ENCODE results near the gene EPHB1. TPM values are rescaled to one million over a fixed set of nuclear protein-coding genes. Genes with fewer than 3 reads are reported as not detected.

Gene EPHB1
- total RNA-seq, 1 experiment from 2014 or later: 0.86 TPM

- Histone ChIP-seq H2AFZ (ENCODE audit: low read depth, low read length, poor library complexity, severe bottlenecking) (no peak overlapping the region), H3K9ac (ENCODE audit: low read length) (no peak overlapping the region), H3K4me2 (ENCODE audit: low read length) (no peak overlapping the region), H3K4me3 (replicated peaks in 1 of 2; ENCODE audit: low read depth in 1 of 2, low read length in 2 of 2) (no peak overlapping the region), H3K36me3 (ENCODE audit: control insufficient read depth in 1 of 2, insufficient read depth in 2 of 2, low read length in 2 of 2) (no peaks in the 10 kb centered on the region), H3K27me3 (ENCODE audit: insufficient read depth, low read length) (peaks cover 14% of the 10 kb centered on the region; the same call in 1 of the 2 replicates), H3K4me1 (ENCODE audit: control insufficient read depth in 1 of 2, insufficient read depth in 2 of 2, low read length in 2 of 2) (no peaks in the 10 kb centered on the region), H3K9me3 (ENCODE audit: control insufficient read depth in 1 of 2, insufficient read depth in 1 of 2, low read depth in 1 of 2, low read length in 2 of 2) (no peaks in the 10 kb centered on the region), H3K9me2 (ENCODE audit: insufficient read depth) (no peaks in the 10 kb centered on the region), H4K20me1 (ENCODE audit: insufficient read depth) (no peaks in the 10 kb centered on the region), H3K79me2 (ENCODE audit: insufficient read depth, low read length) (no peaks in the 10 kb centered on the region), H3K27ac (ENCODE audit: low read depth, low read length) (no peak overlapping the region)
- intact Hi-C loops (cut with micrococcal nuclease): no loop called here
- ATAC-seq (no peak), DNase-seq (ENCODE audit: low read depth, low spot score) (no peak)
- ChIA-PET POLR2A (no interaction called here), CTCF (no interaction called here), RAD21 (ENCODE audit: low non-redundant PET in 1 of 2, low total read pairs in 2 of 2, uncharacterized antibody in 2 of 2, unreplicated experiment in 2 of 2) (no interaction called here)
- no TSS peak for BruUV-seq (replicated peaks)
- TF ChIP-seq RAD21 (IDR thresholded peaks at IDR 0.05; ENCODE audit: low read depth) (no peak), ATF3 (IDR thresholded peaks at IDR 0.05) (no peak), JUND (IDR thresholded peaks at IDR 0.05) (no peak), SP1 (IDR thresholded peaks at IDR 0.05; ENCODE audit: low read depth) (no peak), YY1 (IDR thresholded peaks at IDR 0.05; ENCODE audit: extremely low read depth, insufficient replicate concordance, low read depth, low read length) (no peak), SRF (IDR thresholded peaks at IDR 0.05; ENCODE audit: low read depth) (no peak), EZH2 (IDR thresholded peaks at IDR 0.05) (no peak), ZNF274 (IDR thresholded peaks at IDR 0.05; ENCODE audit: low read depth, low read length) (no peak), POLR2AphosphoS5 (IDR thresholded peaks at IDR 0.05; ENCODE audit: low read depth, low read length) (no peak), POLR2A (IDR thresholded peaks at IDR 0.05; ENCODE audit: borderline replicate concordance, extremely low read depth, insufficient read depth, insufficient read length) (no peak), REST (IDR thresholded peaks at IDR 0.05; ENCODE audit: low read depth) (no peak), CTCF (IDR thresholded peaks at IDR 0.05 in 2 of 3, conservative IDR thresholded peaks at IDR 0.05 in 1 of 3; ENCODE audit: borderline replicate concordance in 1 of 3, insufficient read depth in 1 of 3, low read depth in 2 of 3, low read length in 2 of 3) (no peak), ZFX (IDR thresholded peaks at IDR 0.05) (no peak), ZBTB33 (IDR thresholded peaks at IDR 0.05; ENCODE audit: extremely low read depth, insufficient replicate concordance, low read length) (no peak), CBX3 (IDR thresholded peaks at IDR 0.05; ENCODE audit: low read depth) (no peak), EGR1 (IDR thresholded peaks at IDR 0.05; ENCODE audit: low read depth) (no peak), MAX (IDR thresholded peaks at IDR 0.05) (no peak), FOSL1 (IDR thresholded peaks at IDR 0.05; ENCODE audit: low read depth) (no peak), TCF7L2 (IDR thresholded peaks at IDR 0.05; ENCODE audit: borderline replicate concordance, extremely low read depth, insufficient read depth, insufficient read length) (no peak), EZH2phosphoT487 (IDR thresholded peaks at IDR 0.05; ENCODE audit: borderline replicate concordance) (no peak)
Measured at GRCh38 chr3:134991003-134991402, 195.9 kb downstream of the EPHB1 start.

Data from HCT116 (cell line).